Measurements from ENCODE around the gene PPIH. TPM values are rescaled to one million over a fixed set of nuclear protein-coding genes. Genes with fewer than 3 reads are reported as not detected.
"Not testable (repeated sequence)": the region's sequence is repeated elsewhere in the genome, so short reads cannot be mapped to it uniquely, and the experiment has no call there.

The PPIH gene
- total RNA-seq, 6 donors from 2014 or later, result 18.2 to 50.3 (median 29.1) TPM

DNA sequence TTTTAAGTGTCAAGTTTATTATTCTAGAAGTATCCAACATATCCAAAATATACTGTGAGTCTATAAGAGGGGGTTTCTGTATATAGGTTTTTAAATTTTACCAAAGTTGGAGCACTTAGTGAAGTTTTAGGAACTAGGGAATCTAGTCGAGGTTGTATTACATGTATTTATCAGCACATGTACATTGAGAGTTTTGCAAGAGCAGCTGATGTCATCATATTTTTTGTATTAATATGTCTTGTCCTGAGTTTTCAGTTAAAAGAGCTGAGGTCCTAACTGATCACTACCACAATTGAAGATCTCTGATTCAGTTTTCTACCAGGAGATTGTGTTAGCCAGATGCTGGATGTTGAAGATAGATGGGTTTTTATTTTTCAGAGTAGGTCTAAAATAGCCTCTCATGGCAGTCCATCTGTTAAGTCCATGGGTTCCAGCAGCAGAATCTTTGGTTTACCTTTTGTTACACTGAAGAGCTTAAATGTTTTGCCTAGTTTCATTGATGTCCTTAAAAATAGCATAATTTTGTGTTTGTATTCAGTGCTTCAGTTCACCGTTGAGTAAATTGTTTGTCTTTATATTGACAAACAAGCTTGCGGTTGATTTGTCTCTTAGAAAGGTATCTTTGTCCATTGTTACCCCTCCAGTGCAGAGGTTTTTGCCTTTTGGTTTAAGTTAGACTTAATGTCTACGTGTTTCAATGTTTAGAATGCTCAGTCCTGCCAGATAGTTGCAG is 40.0 kb downstream of the PPIH start:
- no peak for ATAC-seq (ENCODE audit: low FRiP score in 2 of 2)
- 91 to 93% methylated on average over 4 of the region's 4 CpGs for WGBS, 2 donors
- Histone ChIP-seq H3K36me3 (peaks cover 32 to 95% (median 66%) of the 10 kb centered on the region in 4 donors), H3K27me3 (no peaks in the 10 kb centered on the region), H3K4me1 (peaks cover 0 to 5% (median 3%) of the 10 kb centered on the region in 4 donors), H3K4me3 (no peak overlapping the region), H3K27ac (no peak overlapping the region), H3K9me3 (no peaks in the 10 kb centered on the region)
- TF ChIP-seq CTCF (IDR thresholded peaks at IDR 0.05) (no peak), EP300 (IDR thresholded peaks at IDR 0.05) (no peak), POLR2A (IDR thresholded peaks at IDR 0.05) (no peak), POLR2AphosphoS5 (IDR thresholded peaks at IDR 0.05) (no peak)
- DNase-seq, result no peak

- H3K4me3 ChIP-seq, result no peak overlapping the region
- ATAC-seq (ENCODE audit: low FRiP score in 2 of 2) (no peak), DNase-seq (no peak)
- H3K9me3 ChIP-seq, result no peaks in the 10 kb centered on the region
- no peaks in the 10 kb centered on the region for H3K27me3 ChIP-seq
- H3K27ac ChIP-seq, result no peak overlapping the region
- TF ChIP-seq CTCF (IDR thresholded peaks at IDR 0.05) (no peak), EP300 (IDR thresholded peaks at IDR 0.05) (no peak), POLR2A (IDR thresholded peaks at IDR 0.05) (no peak), POLR2AphosphoS5 (IDR thresholded peaks at IDR 0.05) (no peak)
- H3K4me1 ChIP-seq, result no peaks in the 10 kb centered on the region
- peaks cover 34 to 98% (median 81%) of the 10 kb centered on the region in 4 donors for H3K36me3 ChIP-seq
Measured at GRCh38 chr1:42700006-42700405, 41.8 kb downstream of the PPIH start.

DNA sequence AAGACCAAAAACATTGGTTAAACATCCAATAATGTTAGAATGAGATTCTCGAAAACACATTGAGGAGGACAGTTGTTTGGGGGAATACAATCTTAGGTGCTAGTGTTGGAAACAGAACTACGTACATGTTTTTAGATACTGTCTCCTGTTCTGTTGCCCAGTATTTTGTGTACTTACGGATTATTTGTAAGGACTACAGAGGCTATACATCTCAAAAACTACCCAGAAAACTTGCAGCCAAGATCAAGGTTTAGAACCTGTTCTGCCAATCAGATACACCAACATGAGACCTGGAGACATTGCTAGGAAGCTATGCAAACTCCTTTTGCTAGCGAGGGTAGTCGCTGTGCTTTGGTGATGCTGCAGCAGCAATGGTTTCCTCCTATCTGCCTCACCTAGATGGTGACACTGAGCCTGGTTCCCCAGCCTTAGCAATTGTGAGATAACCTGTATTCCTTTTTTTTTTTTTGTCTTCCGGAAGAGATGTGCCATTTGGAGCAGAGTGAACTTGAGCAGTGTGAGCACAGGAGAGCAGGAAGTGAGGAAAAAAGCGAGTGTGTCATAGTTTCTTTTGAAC is 45.8 kb downstream of the PPIH start:
- no peak overlapping the region for H3K27ac ChIP-seq
- ATAC-seq (ENCODE audit: low FRiP score in 2 of 2), result no peak
- no peak for TF ChIP-seq POLR2A (IDR thresholded peaks at IDR 0.05)
- TF ChIP-seq EP300 (IDR thresholded peaks at IDR 0.05), result no peak
- TF ChIP-seq POLR2AphosphoS5 (IDR thresholded peaks at IDR 0.05), result no peak
- no peak for TF ChIP-seq CTCF (IDR thresholded peaks at IDR 0.05)
- peaks cover 22 to 87% (median 59%) of the 10 kb centered on the region in 4 donors for H3K36me3 ChIP-seq
- no peak overlapping the region for H3K4me3 ChIP-seq
- 95 to 97% methylated on average over 7 of the region's 7 CpGs for WGBS, 2 donors
- DNase-seq, result no peak
- no peaks in the 10 kb centered on the region for H3K27me3 ChIP-seq
- no peaks in the 10 kb centered on the region for H3K4me1 ChIP-seq
- no peaks in the 10 kb centered on the region for H3K9me3 ChIP-seq

DNA sequence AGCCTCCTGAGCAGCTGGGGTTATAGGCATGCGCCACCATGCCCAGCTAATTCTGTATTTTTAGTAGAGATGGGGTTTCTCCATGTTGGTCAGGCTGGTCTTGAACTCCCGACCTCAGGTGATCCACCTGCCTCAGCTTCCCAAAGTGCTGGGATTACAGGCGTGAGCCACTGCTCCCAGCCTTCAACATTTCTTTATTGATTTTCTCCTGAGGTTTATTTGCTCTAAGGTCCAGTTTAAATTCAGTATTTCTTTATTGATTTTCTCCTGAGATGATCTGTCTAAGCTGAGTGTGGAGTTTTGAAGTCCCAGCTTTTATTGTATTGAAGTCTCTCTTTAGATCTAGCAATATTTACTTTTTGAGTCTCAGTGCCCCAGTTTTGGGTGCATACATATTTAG is 54.6 kb downstream of the PPIH start:
- H3K4me3 ChIP-seq; ATAC-seq (ENCODE audit: low FRiP score in 2 of 2): not testable (repeated sequence)

DNA sequence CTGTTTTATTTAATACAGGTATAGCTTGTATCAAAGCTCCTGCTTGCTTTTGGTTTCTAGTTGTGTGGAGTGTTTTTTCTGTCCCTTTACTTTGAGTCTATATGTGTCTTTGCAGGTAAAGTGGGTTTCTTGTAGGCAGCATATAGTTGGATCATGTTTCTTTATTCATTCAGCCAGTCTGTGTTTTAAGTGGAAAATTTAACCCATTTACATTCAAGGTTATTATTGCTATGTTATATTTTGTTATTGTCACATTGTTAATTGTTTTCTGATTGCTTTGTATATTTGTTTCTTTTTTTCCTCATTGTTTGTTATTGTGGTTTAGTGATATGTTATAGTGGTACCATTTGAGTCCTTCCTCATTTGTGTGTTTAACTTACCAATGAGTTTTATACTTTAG is 55.1 kb downstream of the PPIH start:
- ATAC-seq (ENCODE audit: low FRiP score in 2 of 2), result no peak
- Histone ChIP-seq H3K4me3 (no peak overlapping the region), H3K4me1 (no peaks in the 10 kb centered on the region), H3K27ac (no peak overlapping the region), H3K36me3 (peaks cover 0 to 29% (median 2%) of the 10 kb centered on the region in 4 donors), H3K9me3 (peaks cover 0 to 13% (median 3%) of the 10 kb centered on the region in 4 donors), H3K27me3 (no peaks in the 10 kb centered on the region)
- TF ChIP-seq POLR2A (IDR thresholded peaks at IDR 0.05) (no peak), POLR2AphosphoS5 (IDR thresholded peaks at IDR 0.05) (no peak), CTCF (IDR thresholded peaks at IDR 0.05) (no peak), EP300 (IDR thresholded peaks at IDR 0.05) (no peak)
- no peak for DNase-seq

More for the DNA sequence above, 54.6 kb downstream of the PPIH start:
- peaks cover 0 to 29% (median 1%) of the 10 kb centered on the region in 4 donors for H3K36me3 ChIP-seq
- not testable (repeated sequence) for H3K27ac ChIP-seq, DNase-seq, H3K27me3 ChIP-seq, H3K4me1 ChIP-seq
- H3K9me3 ChIP-seq, result peaks cover 0 to 13% (median 3%) of the 10 kb centered on the region in 4 donors
- WGBS, 2 donors, result 91 to 98% methylated on average over 3 of the region's 3 CpGs

GRCh38 chr1:42714441-42714840 is 56.2 kb downstream of the PPIH start:
- H3K4me3 ChIP-seq; DNase-seq; ATAC-seq (ENCODE audit: low FRiP score in 2 of 2); H3K27me3 ChIP-seq; H3K27ac ChIP-seq; H3K4me1 ChIP-seq: not testable (repeated sequence)
- H3K9me3 ChIP-seq, result peaks cover 0 to 13% (median 3%) of the 10 kb centered on the region in 4 donors
- H3K36me3 ChIP-seq, result peaks cover 0 to 29% (median 2%) of the 10 kb centered on the region in 4 donors
